ENCODE measurements around the gene ERN1.
"Not testable (repeated sequence)": the region's sequence is repeated elsewhere in the genome, so short reads cannot be mapped to it uniquely, and the experiment has no call there.

The ERN1 gene

GRCh38 chr17:64129765-64130558, at the start of gene ERN1:
TSS of gene ERN1 (minus strand) at chr17:64130144. CDS start at chr17:64130029, 115 bp downstream.
- peak; percentile 97 for DNase-seq (ENCODE audit: low spot score)

- not testable (repeated sequence) for DNase-seq (ENCODE audit: low spot score)
Observed at GRCh38 chr17:64179024-64179423, 49.1 kb upstream of the ERN1 start.

GRCh38 chr17:64178011-64178825, 48.3 kb upstream of the ERN1 start:
- no peak for DNase-seq (ENCODE audit: low spot score)

- no peak for DNase-seq (ENCODE audit: low spot score)
Observed at GRCh38 chr17:64177311-64178010, 47.5 kb upstream of the ERN1 start.

GRCh38 chr17:64176556-64176955, 46.6 kb upstream of the ERN1 start:
- no peak for DNase-seq (ENCODE audit: low spot score)

GRCh38 chr17:64174686-64175456, 44.9 kb upstream of the ERN1 start:
- DNase-seq (ENCODE audit: low spot score), result peak; percentile 80

- DNase-seq (ENCODE audit: low spot score), result no peak
Observed at GRCh38 chr17:64173646-64174045, 43.7 kb upstream of the ERN1 start.

- no peak for DNase-seq (ENCODE audit: low spot score)
Observed at GRCh38 chr17:64172510-64172909, 42.6 kb upstream of the ERN1 start.

- DNase-seq (ENCODE audit: low spot score), result no peak
Observed at GRCh38 chr17:64171041-64171440, 41.1 kb upstream of the ERN1 start.

- DNase-seq (ENCODE audit: low spot score), result no peak
Observed at GRCh38 chr17:64170286-64170685, 40.3 kb upstream of the ERN1 start.

- not testable (repeated sequence) for DNase-seq (ENCODE audit: low spot score)
Observed at GRCh38 chr17:64167666-64168065, 37.7 kb upstream of the ERN1 start.

- no peak for DNase-seq (ENCODE audit: low spot score)
Observed at GRCh38 chr17:64166876-64167275, 36.9 kb upstream of the ERN1 start.

GRCh38 chr17:64165347-64165746, 35.4 kb upstream of the ERN1 start:
- no peak for DNase-seq (ENCODE audit: low spot score)

GRCh38 chr17:64164596-64165285, 34.8 kb upstream of the ERN1 start:
- DNase-seq (ENCODE audit: low spot score), result no peak

- DNase-seq (ENCODE audit: low spot score), result no peak
Observed at GRCh38 chr17:64163468-64163867, 33.5 kb upstream of the ERN1 start.

GRCh38 chr17:64162554-64162953, 32.6 kb upstream of the ERN1 start:
- no peak for DNase-seq (ENCODE audit: low spot score)

- no peak for DNase-seq (ENCODE audit: low spot score)
Observed at GRCh38 chr17:64161380-64162176, 31.6 kb upstream of the ERN1 start.

GRCh38 chr17:64160378-64160777, 30.4 kb upstream of the ERN1 start:
- no peak for DNase-seq (ENCODE audit: low spot score)

GRCh38 chr17:64158831-64159590, 29.1 kb upstream of the ERN1 start:
- DNase-seq (ENCODE audit: low spot score), result no peak

- DNase-seq (ENCODE audit: low spot score), result no peak
Observed at GRCh38 chr17:64158406-64158805, 28.5 kb upstream of the ERN1 start.

All from Ammon's horn (tissue), 1 donor.